PC-3 (cell line): Measurements from ENCODE around the gene MGST3. TPM values are rescaled to one million over a fixed set of nuclear protein-coding genes. Genes with fewer than 3 reads are reported as not detected.

Experiments used
- ATAC-seq: fragments of 200-7000 bp; cut with Tn5 transposase; 2 replicates; pipeline ENCODE4 v1.9.1; 2020; ENCODE audit warnings: mild to moderate bottlenecking, moderate library complexity
- BruUV-seq: library from RNA; stranded (reverse); fragments of 400-500 nt; replicated peaks from 2 replicates; lab custom pipeline; 2021; lab: Mats Ljungman, UMichigan
- CTCF ChIA-PET: fragments of 300-600 bp; sonication (Branson Sonifier 250); formaldehyde crosslinking; loops from one replicate; lab custom pipeline; 2022; ENCODE audit warnings: antibody characterized with exemption; lab: Charles Lee
- POLR2A ChIA-PET: fragments of 300-600 bp; sonication (Branson Sonifier 250); formaldehyde crosslinking; loops from one replicate; lab custom pipeline; 2022; ENCODE audit warnings: antibody characterized with exemption; ENCODE audit not compliant: unreplicated experiment; lab: Charles Lee
- DNase-seq: peaks from one replicate; pipeline ENCODE4 v3.0.0-alpha.2; 2015
- H2AFZ ChIP-seq: fragments of 300-600 bp; sonication (generic); 2 replicates; pipeline ENCODE4 v1.6.0; 2016; ENCODE audit warnings: antibody characterized with exemption, low read length
- H3F3A ChIP-seq: fragments of 300-600 bp; sonication (generic); one replicate; pipeline ENCODE4 v1.6.0; 2017; ENCODE audit warnings: antibody characterized with exemption, low read length, control low read depth, mild to moderate bottlenecking; ENCODE audit not compliant: unreplicated experiment
- H3K27ac ChIP-seq: fragments of 300-600 bp; sonication (generic); 2 replicates; pipeline ENCODE4 v1.5.1; 2016; ENCODE audit warnings: mild to moderate bottlenecking, low read length
- H3K27me3 ChIP-seq: fragments of 300-600 bp; sonication (generic); 2 replicates; pipeline ENCODE4 v1.6.1; 2016; ENCODE audit warnings: low read length, mixed read lengths
- H3K36me3 ChIP-seq: fragments of 300-600 bp; sonication (generic); 2 replicates; pipeline ENCODE4 v1.6.1; 2016; ENCODE audit warnings: low read depth, mixed run types, low read length, mixed read lengths
- H3K4me1 ChIP-seq: fragments of 300-600 bp; sonication (generic); 2 replicates; pipeline ENCODE4 v1.5.1; 2016; ENCODE audit warnings: low read length; ENCODE audit not compliant: insufficient read depth
- H3K4me2 ChIP-seq: fragments of 300-600 bp; sonication (generic); 2 replicates; pipeline ENCODE4 v1.6.0; 2016; ENCODE audit warnings: low read length
- H3K4me3 ChIP-seq: fragments of 300-600 bp; sonication (generic); 2 replicates; pipeline ENCODE4 v1.5.1; 2016; ENCODE audit warnings: mild to moderate bottlenecking, low read length, mixed read lengths
- H3K79me2 ChIP-seq: fragments of 300-600 bp; sonication (generic); 2 replicates; pipeline ENCODE4 v1.6.1; 2017; ENCODE audit warnings: low read length, mixed read lengths
- H3K9ac ChIP-seq: fragments of 300-600 bp; sonication (generic); 2 replicates; pipeline ENCODE4 v1.6.0; 2016; ENCODE audit warnings: mild to moderate bottlenecking, low read length
- H3K9me2 ChIP-seq: fragments of 300-600 bp; sonication (generic); replicated peaks from 2 replicates; pipeline ENCODE4 v1.6.1; 2016; ENCODE audit warnings: mixed run types, low read length, mixed read lengths
- H3K9me3 ChIP-seq: fragments of 300-600 bp; sonication (generic); 2 replicates; pipeline ENCODE4 v1.6.1; 2016; ENCODE audit warnings: low read length, mixed read lengths
- H4K20me1 ChIP-seq: fragments of 300-600 bp; sonication (generic); 2 replicates; pipeline ENCODE4 v1.6.1; 2016; ENCODE audit warnings: low read length, mixed read lengths
- EZH2 ChIP-seq: fragments of 300-600 bp; sonication (generic); IDR thresholded peaks from one replicate; pipeline ENCODE4 v1.6.1; 2017; ENCODE audit warnings: antibody characterized with exemption, mild to moderate bottlenecking, low read length; ENCODE audit not compliant: unreplicated experiment
- EZH2phosphoT487 ChIP-seq: fragments of 300-600 bp; sonication (generic); IDR thresholded peaks from 2 replicates; pipeline ENCODE4 v1.6.1; 2018; ENCODE audit warnings: mild to moderate bottlenecking, antibody characterized with exemption, low read length, borderline replicate concordance
- intact Hi-C: fragments of 100-400 bp; cut with micrococcal nuclease; formaldehyde crosslinking; loops from 2 replicates; pipeline ENCODE4 v1.9.0; 2023
- total RNA-seq: library from RNA; depleted of rRNA; stranded (reverse); fragments of >200 nt; gene quantifications from 2 replicates; pipeline ENCODE4 v1.2.3, GENCODE V29; 2014
- TF ChIP-seq, protein P1 (sequence below): fragments of 300-600 bp; sonication (generic); conservative IDR thresholded peaks from 2 replicates; pipeline ENCODE4 v1.5.1; 2017; ENCODE audit warnings: antibody characterized with exemption, low read depth, mild to moderate bottlenecking, low read length

Gene MGST3
- total RNA-seq, 1 experiment from 2014 or later: 168 TPM

DNA sequence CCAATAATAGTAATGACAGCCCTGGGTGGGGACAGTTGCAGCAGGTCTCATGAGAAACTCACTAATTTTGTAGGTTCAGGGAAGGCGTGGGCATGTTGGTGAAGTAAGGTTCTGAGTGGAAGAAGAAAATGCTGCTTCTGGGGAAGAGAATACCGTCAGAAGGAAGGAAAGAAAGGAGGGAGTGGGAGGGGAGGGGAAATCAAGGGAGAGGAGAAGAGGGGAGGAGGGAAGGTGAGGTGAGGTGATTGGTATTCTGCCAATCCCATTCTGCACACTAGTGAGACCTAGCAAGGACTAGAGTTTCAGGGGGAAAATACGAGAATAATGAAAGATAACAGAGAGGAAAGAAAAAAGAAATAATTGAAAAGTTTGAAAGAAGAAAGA, 32.4 kb upstream of the MGST3 start:
- peaks cover 11% of the 10 kb centered on the region for H3K27me3 ChIP-seq
- no peaks in the 10 kb centered on the region for H3K9me3 ChIP-seq
- no peak for DNase-seq
- no peak for TF ChIP-seq EZH2phosphoT487
- TF ChIP-seq EZH2: no peak
- TF ChIP-seq, protein P1, sequence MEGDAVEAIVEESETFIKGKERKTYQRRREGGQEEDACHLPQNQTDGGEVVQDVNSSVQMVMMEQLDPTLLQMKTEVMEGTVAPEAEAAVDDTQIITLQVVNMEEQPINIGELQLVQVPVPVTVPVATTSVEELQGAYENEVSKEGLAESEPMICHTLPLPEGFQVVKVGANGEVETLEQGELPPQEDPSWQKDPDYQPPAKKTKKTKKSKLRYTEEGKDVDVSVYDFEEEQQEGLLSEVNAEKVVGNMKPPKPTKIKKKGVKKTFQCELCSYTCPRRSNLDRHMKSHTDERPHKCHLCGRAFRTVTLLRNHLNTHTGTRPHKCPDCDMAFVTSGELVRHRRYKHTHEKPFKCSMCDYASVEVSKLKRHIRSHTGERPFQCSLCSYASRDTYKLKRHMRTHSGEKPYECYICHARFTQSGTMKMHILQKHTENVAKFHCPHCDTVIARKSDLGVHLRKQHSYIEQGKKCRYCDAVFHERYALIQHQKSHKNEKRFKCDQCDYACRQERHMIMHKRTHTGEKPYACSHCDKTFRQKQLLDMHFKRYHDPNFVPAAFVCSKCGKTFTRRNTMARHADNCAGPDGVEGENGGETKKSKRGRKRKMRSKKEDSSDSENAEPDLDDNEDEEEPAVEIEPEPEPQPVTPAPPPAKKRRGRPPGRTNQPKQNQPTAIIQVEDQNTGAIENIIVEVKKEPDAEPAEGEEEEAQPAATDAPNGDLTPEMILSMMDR: no peak
- no peaks in the 10 kb centered on the region for H3K36me3 ChIP-seq
- H4K20me1 ChIP-seq: no peaks in the 10 kb centered on the region
- ATAC-seq: no peak
- H3K9me2 ChIP-seq: no peaks in the 10 kb centered on the region
- peaks cover 12% of the 10 kb centered on the region for H3K4me1 ChIP-seq
- no peaks in the 10 kb centered on the region for H3F3A ChIP-seq
- peak overlapping the region; percentile 76 for H3K4me3 ChIP-seq
- peak overlapping the region; percentile 94 for H3K4me2 ChIP-seq
- ChIA-PET POLR2A (interaction anchor here (0.6 to 1.1 kb wide), 2 partner anchors 33 to 188 kb away, joined by 3 read pairs; no protein-coding TSS in a partner anchor), CTCF (interaction anchor here (0.7 kb wide), 1 partner anchor 231 kb away, joined by 3 read pairs; no protein-coding TSS in a partner anchor)
- H3K9ac ChIP-seq: peak overlapping the region; percentile 83
- peak overlapping the region; percentile 97 for H2AFZ ChIP-seq
- intact Hi-C loops: loop anchor here (1.0 kb wide), 1 partner anchor 33 kb away; the partner anchor contains the start of gene MGST3
- peak overlapping the region; percentile 73 for H3K27ac ChIP-seq
- no peaks in the 10 kb centered on the region for H3K79me2 ChIP-seq
- no TSS peak for BruUV-seq

DNA sequence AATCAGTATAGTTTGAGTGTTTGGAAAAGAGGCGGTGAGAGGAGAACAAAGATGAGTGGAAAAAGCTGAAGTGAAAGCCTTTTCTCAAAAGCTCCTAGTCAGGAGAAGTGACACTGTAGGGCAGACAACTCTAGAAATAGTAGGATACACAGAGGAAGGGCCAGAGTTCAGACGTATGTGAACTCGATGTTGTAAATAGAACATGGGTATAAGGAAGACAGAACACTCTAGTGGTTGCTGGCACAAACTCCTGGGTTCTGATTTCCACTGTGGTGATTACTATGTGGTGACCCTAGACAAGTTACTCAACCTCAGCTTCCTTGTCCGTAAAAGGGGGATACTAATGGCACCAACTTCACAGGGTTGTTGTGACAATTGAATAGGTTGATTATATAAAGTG, 30.2 kb upstream of the MGST3 start:
- BruUV-seq: no TSS peak
- no peak for ATAC-seq
- no peaks in the 10 kb centered on the region for H3K36me3 ChIP-seq
- no peaks in the 10 kb centered on the region for H4K20me1 ChIP-seq
- no peaks in the 10 kb centered on the region for H3K9me3 ChIP-seq
- intact Hi-C loops: loop anchor here (1.0 to 5.0 kb wide), 7 partner anchors 32 to 314 kb away; partner anchors contain the start of genes ALDH9A1 and UCK2
- H3K9me2 ChIP-seq: no peaks in the 10 kb centered on the region
- no peak overlapping the region for H3K9ac ChIP-seq
- H3F3A ChIP-seq: no peaks in the 10 kb centered on the region
- ChIA-PET CTCF (interaction anchor here (1.5 kb wide), 1 partner anchor 97 kb away, joined by 5 read pairs; no protein-coding TSS in a partner anchor), POLR2A (no interaction called here)
- H3K4me3 ChIP-seq: no peak overlapping the region
- DNase-seq: no peak
- H3K4me1 ChIP-seq: peaks cover 12% of the 10 kb centered on the region
- H3K79me2 ChIP-seq: no peaks in the 10 kb centered on the region
- H2AFZ ChIP-seq: no peak overlapping the region
- no peaks in the 10 kb centered on the region for H3K27me3 ChIP-seq
- TF ChIP-seq EZH2 (no peak), EZH2phosphoT487 (no peak)
- TF ChIP-seq, protein P1: no peak
- H3K4me2 ChIP-seq: no peak overlapping the region
- no peak overlapping the region for H3K27ac ChIP-seq

DNA sequence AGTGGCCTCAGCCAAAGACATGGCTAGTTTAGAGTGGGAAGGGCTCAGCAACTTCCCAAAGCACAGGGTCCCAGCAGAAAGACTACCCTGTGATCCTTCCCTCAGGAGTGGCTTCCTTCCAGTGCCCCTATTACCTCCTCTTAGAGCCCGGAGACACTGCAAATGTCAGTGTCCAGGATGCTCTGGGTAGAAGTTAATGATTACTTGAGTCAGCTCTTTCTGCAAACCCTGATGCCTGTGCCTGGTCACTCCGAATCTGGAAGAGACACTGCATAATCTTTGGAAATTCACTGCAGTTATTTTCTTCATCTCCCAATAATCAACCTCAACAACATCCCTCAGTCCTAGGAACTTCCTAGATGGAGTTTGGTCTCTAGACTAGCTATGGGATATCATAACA, 27.2 kb upstream of the MGST3 start:
- TF ChIP-seq EZH2phosphoT487 (no peak), EZH2 (no peak)
- TF ChIP-seq, protein P1: no peak
- CTCF ChIA-PET: no interaction called here
- intact Hi-C loops: loop anchor here (5.0 kb wide), 2 partner anchors 73 to 153 kb away; no protein-coding TSS in a partner anchor

More for the DNA sequence above, 27.2 kb upstream of the MGST3 start:
- no TSS peak for BruUV-seq
- no peak overlapping the region for H3K4me2 ChIP-seq
- no peak overlapping the region for H3K27ac ChIP-seq
- no peaks in the 10 kb centered on the region for H3F3A ChIP-seq
- no peaks in the 10 kb centered on the region for H3K9me2 ChIP-seq
- H3K4me3 ChIP-seq: no peak overlapping the region
- no peak overlapping the region for H3K9ac ChIP-seq
- no peaks in the 10 kb centered on the region for H3K36me3 ChIP-seq
- POLR2A ChIA-PET: no interaction called here
- H2AFZ ChIP-seq: no peak overlapping the region
- H4K20me1 ChIP-seq: no peaks in the 10 kb centered on the region
- DNase-seq (no peak), ATAC-seq (no peak)
- H3K4me1 ChIP-seq: peaks cover 1% of the 10 kb centered on the region
- no peaks in the 10 kb centered on the region for H3K27me3 ChIP-seq
- H3K79me2 ChIP-seq: no peaks in the 10 kb centered on the region
- H3K9me3 ChIP-seq: no peaks in the 10 kb centered on the region
